ENCODE measurements around the gene SLC25A23. TPM values are rescaled to one million over a fixed set of nuclear protein-coding genes. Genes with fewer than 3 reads are reported as not detected.

The SLC25A23 gene
- total and polyA plus RNA-seq, 10 of the 15 experiments (the other 5 are each of a cell fraction or from before 2014, with no cell fraction given) = 10.2 to 85.8 (median 50.0) TPM

GRCh38 chr19:6501740-6502648, 42.4 kb upstream of the SLC25A23 start, which contains the start of gene TUBB4A:
TSS of gene TUBB4A (minus strand) at chr19:6502309. CDS start at chr19:6502212, 97 bp downstream.
- Histone ChIP-seq H3K27ac (ENCODE audit: control insufficient read depth, insufficient read depth) (no peak within 1 kb of the TSS), H2AFZ (ENCODE audit: control insufficient read depth, low read depth, low read length) (peak within 1 kb of the TSS; percentile 72), H4K20me1 (ENCODE audit: control insufficient read depth, insufficient read depth) (no peaks in the 10 kb centered on the region), H3K4me1 (ENCODE audit: control insufficient read depth, insufficient read depth, low read length) (peaks cover 2% of the 10 kb centered on the region), H3K27me3 (replicated peaks in 1 of 2; ENCODE audit: control insufficient read depth in 2 of 2, insufficient read depth in 2 of 2, low read length in 1 of 2) (peaks cover 0 to 2% of the 10 kb centered on the region in 2 experiments; a peak in 3 of 4 replicates), H3K9me3 (replicated peaks; ENCODE audit: control insufficient read depth, insufficient read depth, low read length) (no peaks in the 10 kb centered on the region), H3K4me2 (ENCODE audit: control insufficient read depth, insufficient read depth) (peak within 1 kb of the TSS; percentile 87), H3K79me2 (ENCODE audit: control insufficient read depth, insufficient read depth, low read length) (no peaks in the 10 kb centered on the region), H3K36me3 (ENCODE audit: control insufficient read depth in 2 of 2, insufficient read depth in 2 of 2, low read length in 1 of 2) (no peaks in the 10 kb centered on the region), H3K9ac (ENCODE audit: control insufficient read depth, insufficient read depth, low read length) (peak within 1 kb of the TSS; percentile 22; the same call in 1 of the 2 replicates), H3K4me3 (peak within 1 kb of the TSS; percentile 71)
- POLR2A ChIA-PET = interaction anchor here (0.6 to 0.7 kb wide), 2 partner anchors 39 to 97 kb away, joined by 3 to 5 read pairs; no protein-coding TSS in a partner anchor
- no peak for TF ChIP-seq PBX3 (IDR thresholded peaks at IDR 0.05; ENCODE audit: insufficient replicate concordance, low read depth, low read length)
- peak; percentile 61; the same call in 1 of the 2 replicates for TF ChIP-seq NFXL1 (IDR thresholded peaks at IDR 0.05; ENCODE audit: borderline replicate concordance)
- peak; percentile 43; the same call in 1 of the 2 replicates for TF ChIP-seq CHD2 (IDR thresholded peaks at IDR 0.05; ENCODE audit: borderline replicate concordance, low read depth, low read length)
- TF ChIP-seq EGR1 (IDR thresholded peaks at IDR 0.05; ENCODE audit: borderline replicate concordance in 1 of 2, low read depth in 2 of 2, low read length in 2 of 2) = peak in 1 of 2 experiments; percentile 42; a peak in 1 of 3 replicates
- no peak for TF ChIP-seq ATF7 (IDR thresholded peaks at IDR 0.05; ENCODE audit: low read depth)
- no peak for TF ChIP-seq MYC (IDR thresholded peaks at IDR 0.05; ENCODE audit: insufficient read depth, insufficient read length, insufficient replicate concordance, low read length, severe bottlenecking)
- TF ChIP-seq EP300 (IDR thresholded peaks at IDR 0.05; ENCODE audit: borderline replicate concordance in 1 of 2, control insufficient read depth in 1 of 2, low read depth in 2 of 2, low read length in 2 of 2) = no peak
- TF ChIP-seq DPF2 (IDR thresholded peaks at IDR 0.05) = 0 out of 2 replicates have a peak, but pooled peaks have one; percentile 43
- peak in 1 of 2 experiments; percentile 85; a peak in 2 of 4 replicates for TF ChIP-seq BHLHE40 (IDR thresholded peaks at IDR 0.05; ENCODE audit: borderline replicate concordance in 1 of 2, low read depth in 2 of 2, low read length in 1 of 2)
- TF ChIP-seq PAX5 (IDR thresholded peaks at IDR 0.05; ENCODE audit: borderline replicate concordance, low read depth, low read length) = peak; percentile 85
- TF ChIP-seq KAT2A (conservative IDR thresholded peaks at IDR 0.05; ENCODE audit: control insufficient read depth, low read depth, low read length) = no peak
- TF ChIP-seq RFX5 (IDR thresholded peaks at IDR 0.05; ENCODE audit: low read depth, low read length) = no peak
- peak; percentile 16 for TF ChIP-seq MEF2B (IDR thresholded peaks at IDR 0.05; ENCODE audit: partially characterized antibody, poor library complexity, severe bottlenecking)
- TF ChIP-seq BACH1 (IDR thresholded peaks at IDR 0.05; ENCODE audit: borderline replicate concordance) = 0 out of 2 replicates have a peak, but pooled peaks have one; percentile 19
- peak; percentile 70 for TF ChIP-seq POLR2A (IDR thresholded peaks at IDR 0.05; ENCODE audit: low read depth, low read length)
- TF ChIP-seq TBL1XR1 (IDR thresholded peaks at IDR 0.05; ENCODE audit: low read depth, low read length) = no peak
- TF ChIP-seq CTCF (IDR thresholded peaks at IDR 0.05 in 2 of 3, conservative IDR thresholded peaks at IDR 0.05 in 1 of 3; ENCODE audit: control insufficient read depth in 2 of 3, extremely low read depth in 1 of 3, insufficient read depth in 1 of 3, low read depth in 3 of 3, low read length in 3 of 3) = peak in 1 of 3 experiments; percentile 14; a peak in 1 of 6 replicates
- 0 out of 2 replicates have a peak, but pooled peaks have one; percentile 22 for TF ChIP-seq IKZF1 (conservative IDR thresholded peaks at IDR 0.05)
- RAD21 ChIA-PET (ENCODE audit: unreplicated experiment) = interaction anchor here (1.2 to 3.5 kb wide), 2 partner anchors 20 to 376 kb away, joined by 4 to 18 read pairs; partner anchors contain the start of gene DENND1C
- DNase-seq (ENCODE audit: low read depth, low spot score) = no peak
- intact Hi-C loops (cut with micrococcal nuclease; ENCODE audit: unreplicated experiment) = loop anchor here (10.0 kb wide), 2 partner anchors 107 to 337 kb away; partner anchors contain the start of gene GTF2F1
- CTCF ChIA-PET = interaction anchor here (0.6 to 1.7 kb wide), 6 partner anchors 14 to 454 kb away, joined by 3 to 5 read pairs (median 3); partner anchors contain the start of gene DENND1C
- FAIRE-seq = no peak
- 2% methylated on average over 19 of the region's 71 CpGs for WGBS (ENCODE audit: insufficient coverage, insufficient replicate concordance, low lambda C conversion rate, missing lambda C conversion rate)
- BruUV-seq (replicated peaks) = no TSS peak
- SMC1A ChIA-PET (ENCODE audit: uncharacterized antibody, unreplicated experiment) = interaction anchor here (1.0 kb wide), 1 partner anchor 21 kb away, joined by 3 read pairs; the partner anchor contains the start of gene DENND1C
- ATAC-seq = peak; percentile 77
- in situ Hi-C loops (cut with MboI) = no loop called here
